ENCODE data around the gene CHST13. TPM values are rescaled to one million over a fixed set of nuclear protein-coding genes. Genes with fewer than 3 reads are reported as not detected.

The CHST13 gene
- total and polyA plus RNA-seq, 2 of the 4 experiments (the other 2 are of a cell fraction): not detected

- intact Hi-C loops (cut with micrococcal nuclease): no loop called here
- dilution Hi-C loops (cut with HindIII; ENCODE audit: low sequenced_read_pairs, unreplicated experiment): no loop called here
- BruUV-seq (replicated peaks): no TSS peak
Measured at GRCh38 chr3:126568776-126569342, 44.9 kb downstream of the CHST13 start.

More at GRCh38 chr3:126568776-126569342, 44.9 kb downstream of the CHST13 start:
- TF ChIP-seq MXI1 (IDR thresholded peaks at IDR 0.05; ENCODE audit: borderline replicate concordance, low read depth, low read length): no peak
- no peak for TF ChIP-seq POLR2A (IDR thresholded peaks at IDR 0.05; ENCODE audit: low read depth, low read length)
- TF ChIP-seq CHD1 (IDR thresholded peaks at IDR 0.05; ENCODE audit: low read depth, low read length): no peak
- no peak overlapping the region for H2BK5ac ChIP-seq (ENCODE audit: low read depth, low read length, poor library complexity, severe bottlenecking)
- no peak overlapping the region for H3K4me2 ChIP-seq (ENCODE audit: low read depth, low read length)
- H3K56ac ChIP-seq (ENCODE audit: extremely low read depth, insufficient read depth, low read length): no peak overlapping the region
- no peaks in the 10 kb centered on the region for H4K20me1 ChIP-seq (ENCODE audit: insufficient read depth, low read length)
- ATAC-seq (ENCODE audit: low read depth): no peak
- H2BK15ac ChIP-seq (ENCODE audit: low read depth, low read length): no peak overlapping the region
- no peaks in the 10 kb centered on the region for H3K36me3 ChIP-seq (ENCODE audit: control insufficient read depth, insufficient read depth, low read length)
- no peak overlapping the region for H3K4me3 ChIP-seq (ENCODE audit: insufficient read depth, low read depth, low read length)
- H3K27ac ChIP-seq (ENCODE audit: insufficient read depth, low read length): no peak overlapping the region
- no peak overlapping the region for H2BK20ac ChIP-seq (ENCODE audit: low read depth, low read length)
- no peak overlapping the region for H3K18ac ChIP-seq (ENCODE audit: low read depth, low read length)
- no peaks in the 10 kb centered on the region for H3K9me1 ChIP-seq (ENCODE audit: insufficient read depth, low read length)
- H3K4me1 ChIP-seq (ENCODE audit: control insufficient read depth, insufficient read depth, low read length): no peaks in the 10 kb centered on the region
- H4K91ac ChIP-seq (ENCODE audit: insufficient read depth, low read depth, low read length): no peak overlapping the region
- H4K8ac ChIP-seq (ENCODE audit: low read depth in 2 of 2, low read length in 2 of 2): no peak overlapping the region
- no peak overlapping the region for H3K9ac ChIP-seq (ENCODE audit: low read depth, low read length)
- no peak overlapping the region for H3K4ac ChIP-seq (ENCODE audit: low read depth, low read length)
- no peak overlapping the region for H4K5ac ChIP-seq (ENCODE audit: low read depth, low read length)
- H3K9me3 ChIP-seq (ENCODE audit: control insufficient read depth, insufficient read depth, low read length): no peaks in the 10 kb centered on the region
- ChIA-PET POLR2A (ENCODE audit: unreplicated experiment) (no interaction called here), CTCF (interaction anchor here (1.1 kb wide), 1 partner anchor 13 kb away, joined by 3 read pairs; no protein-coding TSS in a partner anchor)
- peaks cover 37% of the 10 kb centered on the region for H3K27me3 ChIP-seq (ENCODE audit: control insufficient read depth, insufficient read depth, low read length)
- WGBS, 2 experiments (ENCODE audit: extremely low coverage in 2 of 2, insufficient read length in 1 of 2): 29% methylated on average over 1 of the region's 3 CpGs; no CpG with 5 or more reads in 1 of the 2 experiments
- no peak overlapping the region for H2AK9ac ChIP-seq (replicated peaks; ENCODE audit: low read depth, low read length, poor library complexity)
- H2BK120ac ChIP-seq (ENCODE audit: low read depth, low read length): no peak overlapping the region
- no peak overlapping the region for H2AFZ ChIP-seq (replicated peaks; ENCODE audit: low read length, poor library complexity)
- no peaks in the 10 kb centered on the region for H3K79me1 ChIP-seq (ENCODE audit: low read depth in 1 of 2, low read length in 2 of 2)
- DNase-seq: no peak
- no peak overlapping the region for H2AK5ac ChIP-seq (ENCODE audit: low read depth, low read length)
- H3K23ac ChIP-seq (ENCODE audit: low read depth, low read length): no peak overlapping the region
- H3K14ac ChIP-seq (replicated peaks; ENCODE audit: low read depth, low read length): no peak overlapping the region
- in situ Hi-C loops (cut with MboI; ENCODE audit: low sequenced_read_pairs): no loop called here
